Smooth muscle cell (in vitro differentiated cells): ENCODE measurements around the gene B4GALT2. TPM values are rescaled to one million over a fixed set of nuclear protein-coding genes. Genes with fewer than 3 reads are reported as not detected.

Source experiments
- DNase-seq: peaks from one replicate; lab custom pipeline; 2025; ENCODE audit not compliant: unreplicated experiment; lab: John Stamatoyannopoulos, UW
- H2AFZ ChIP-seq: fragments of 200-600 bp; sonication (generic); 2 replicates; pipeline ENCODE4 v1.6.0; 2016; ENCODE audit warnings: antibody characterized with exemption, low read depth, mild to moderate bottlenecking
- H3F3A ChIP-seq: fragments of 200-600 bp; sonication (generic); 2 replicates; pipeline ENCODE4 v1.6.0; 2017; ENCODE audit warnings: antibody characterized with exemption, low read depth
- H3K27ac ChIP-seq: fragments of 200-600 bp; sonication (generic); 2 replicates; pipeline ENCODE4 v1.5.1; 2016; ENCODE audit warnings: low read depth, mild to moderate bottlenecking
- H3K27me3 ChIP-seq: fragments of 200-600 bp; sonication (generic); 2 replicates; pipeline ENCODE4 v1.6.1; 2016; ENCODE audit warnings: low read depth, mild to moderate bottlenecking
- H3K36me3 ChIP-seq: fragments of 200-600 bp; sonication (generic); 2 replicates; pipeline ENCODE4 v1.5.1; 2016; ENCODE audit warnings: low read depth
- H3K4me1 ChIP-seq: fragments of 200-600 bp; sonication (generic); 2 replicates; pipeline ENCODE4 v1.5.1; 2016; ENCODE audit warnings: low read depth
- H3K4me2 ChIP-seq: fragments of 200-600 bp; sonication (generic); 2 replicates; pipeline ENCODE4 v1.6.0; 2016; ENCODE audit warnings: mild to moderate bottlenecking
- H3K4me3 ChIP-seq: fragments of 200-600 bp; sonication (generic); 2 replicates; pipeline ENCODE4 v1.5.1; 2016; ENCODE audit warnings: mild to moderate bottlenecking
- H3K79me2 ChIP-seq: fragments of 200-600 bp; sonication (generic); 2 replicates; pipeline ENCODE4 v1.6.0; 2016; ENCODE audit warnings: low read depth, mild to moderate bottlenecking
- H3K9ac ChIP-seq: fragments of 200-600 bp; sonication (generic); 2 replicates; pipeline ENCODE4 v1.6.0; 2016; ENCODE audit warnings: low read depth
- H3K9me3 ChIP-seq: fragments of 200-600 bp; sonication (generic); replicated peaks from 2 replicates; pipeline ENCODE4 v1.5.1; 2016; ENCODE audit warnings: low read depth
- H4K20me1 ChIP-seq: fragments of 200-600 bp; sonication (generic); 2 replicates; pipeline ENCODE4 v1.6.0; 2016; ENCODE audit warnings: low read depth
- WGBS: methylation state at CpG from one replicate; pipeline ENCODE4 v1.1.7; 2016; ENCODE audit warnings: low lambda C conversion rate; 5-methylcytosine and 5-hydroxymethylcytosine counted together
- polyA plus RNA-seq: library from polyadenylated mRNA; unstranded; fragments of >200 nt; fragmentation: Nextera tagmentation; extraction: Ambion mirVana; gene quantifications from 2 replicates; pipeline ENCODE4 v1.2.1, GENCODE V29; 2016
- total RNA-seq: library from RNA; depleted of rRNA; stranded (reverse); fragments of >200 nt; gene quantifications from 2 replicates; pipeline ENCODE4 v1.2.3, GENCODE V29; 2014
- TF ChIP-seq, protein P1 (sequence below): fragments of 200-600 bp; sonication (generic); IDR thresholded peaks from 2 replicates; pipeline ENCODE4 v1.5.1; 2017; ENCODE audit warnings: borderline replicate concordance, mild to moderate bottlenecking, antibody characterized with exemption; ENCODE audit not compliant: insufficient read depth, poor library complexity, severe bottlenecking

B4GALT2 gene
- total and polyA plus RNA-seq, 2 experiments from 2014 or later = 52.4 to 135 TPM

DNA sequence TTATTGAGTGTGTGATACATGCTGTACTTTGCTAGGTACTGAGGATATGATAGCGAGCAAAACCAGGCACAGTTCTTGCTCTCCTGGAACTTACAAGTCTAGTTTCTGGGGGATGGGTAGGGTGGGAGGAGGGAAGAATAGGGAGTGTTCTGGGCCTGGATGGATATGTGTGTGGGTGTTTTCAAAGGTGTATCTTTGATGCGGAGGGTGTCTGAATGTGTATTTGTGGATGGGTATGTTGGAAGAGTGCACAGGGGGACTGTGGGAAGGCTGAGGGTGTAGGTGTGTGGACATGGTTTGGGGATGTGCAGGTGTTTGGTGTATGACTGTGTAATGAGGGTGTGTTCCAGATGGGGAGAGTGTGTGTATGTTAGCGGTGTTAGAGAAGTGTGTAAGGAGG lies 13.7 kb upstream of the B4GALT2 start:
- peaks cover 3% of the 10 kb centered on the region for H3F3A ChIP-seq
- H2AFZ ChIP-seq = no peak overlapping the region
- H3K27me3 ChIP-seq = no peaks in the 10 kb centered on the region
- no peak overlapping the region for H3K27ac ChIP-seq
- 100% methylated on average over 3 of the region's 3 CpGs for WGBS
- DNase-seq = no peak
- no peaks in the 10 kb centered on the region for H3K36me3 ChIP-seq
- no peak overlapping the region for H3K4me2 ChIP-seq
- peaks cover 1% of the 10 kb centered on the region for H3K79me2 ChIP-seq
- no peak overlapping the region for H3K9ac ChIP-seq
- H3K4me3 ChIP-seq = no peak overlapping the region
- H3K9me3 ChIP-seq = no peaks in the 10 kb centered on the region
- H3K4me1 ChIP-seq = no peaks in the 10 kb centered on the region
- no peaks in the 10 kb centered on the region for H4K20me1 ChIP-seq
- TF ChIP-seq, protein P1, sequence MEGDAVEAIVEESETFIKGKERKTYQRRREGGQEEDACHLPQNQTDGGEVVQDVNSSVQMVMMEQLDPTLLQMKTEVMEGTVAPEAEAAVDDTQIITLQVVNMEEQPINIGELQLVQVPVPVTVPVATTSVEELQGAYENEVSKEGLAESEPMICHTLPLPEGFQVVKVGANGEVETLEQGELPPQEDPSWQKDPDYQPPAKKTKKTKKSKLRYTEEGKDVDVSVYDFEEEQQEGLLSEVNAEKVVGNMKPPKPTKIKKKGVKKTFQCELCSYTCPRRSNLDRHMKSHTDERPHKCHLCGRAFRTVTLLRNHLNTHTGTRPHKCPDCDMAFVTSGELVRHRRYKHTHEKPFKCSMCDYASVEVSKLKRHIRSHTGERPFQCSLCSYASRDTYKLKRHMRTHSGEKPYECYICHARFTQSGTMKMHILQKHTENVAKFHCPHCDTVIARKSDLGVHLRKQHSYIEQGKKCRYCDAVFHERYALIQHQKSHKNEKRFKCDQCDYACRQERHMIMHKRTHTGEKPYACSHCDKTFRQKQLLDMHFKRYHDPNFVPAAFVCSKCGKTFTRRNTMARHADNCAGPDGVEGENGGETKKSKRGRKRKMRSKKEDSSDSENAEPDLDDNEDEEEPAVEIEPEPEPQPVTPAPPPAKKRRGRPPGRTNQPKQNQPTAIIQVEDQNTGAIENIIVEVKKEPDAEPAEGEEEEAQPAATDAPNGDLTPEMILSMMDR = no peak

DNA sequence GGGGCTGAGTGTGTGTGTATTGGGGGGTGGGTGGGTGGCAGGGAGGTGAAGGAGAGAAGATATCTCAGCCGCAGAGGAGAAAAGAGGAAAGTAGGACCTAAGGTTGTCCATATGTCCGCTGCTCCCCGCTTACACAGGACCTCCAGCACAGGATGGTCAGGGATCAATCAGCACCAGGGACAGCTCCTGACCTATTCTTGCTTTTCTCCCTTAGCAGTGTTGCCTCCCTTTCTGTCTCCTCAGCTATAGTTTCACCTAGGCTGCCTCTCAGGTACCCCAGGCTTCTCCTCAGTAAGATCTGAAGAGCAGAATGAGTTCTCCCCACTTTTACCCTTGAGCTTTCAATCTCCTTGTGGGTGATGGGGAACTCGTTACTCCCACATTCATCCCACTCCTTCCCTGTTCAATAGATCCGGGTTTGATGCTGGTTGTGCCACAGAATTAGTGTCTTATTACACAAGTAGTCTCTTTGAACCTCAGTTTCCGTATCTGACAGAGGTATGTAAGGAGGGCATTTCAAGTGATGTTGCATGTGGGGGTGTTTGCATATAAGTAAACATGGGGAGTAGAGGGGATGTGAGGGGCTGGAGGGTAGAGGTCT lies 10.6 kb upstream of the B4GALT2 start:
- Histone ChIP-seq H3K9me3 (no peaks in the 10 kb centered on the region), H3K4me2 (no peak overlapping the region), H4K20me1 (no peaks in the 10 kb centered on the region), H3K27me3 (no peaks in the 10 kb centered on the region), H3K4me3 (no peak overlapping the region), H3K79me2 (peaks cover 9% of the 10 kb centered on the region), H2AFZ (no peak overlapping the region), H3K36me3 (no peaks in the 10 kb centered on the region), H3K4me1 (peaks cover 6% of the 10 kb centered on the region), H3K9ac (no peak overlapping the region), H3F3A (peaks cover 3% of the 10 kb centered on the region), H3K27ac (no peak overlapping the region)
- TF ChIP-seq, protein P1 = no peak
- DNase-seq = no peak
- 86% methylated on average over 6 of the region's 6 CpGs for WGBS

DNA sequence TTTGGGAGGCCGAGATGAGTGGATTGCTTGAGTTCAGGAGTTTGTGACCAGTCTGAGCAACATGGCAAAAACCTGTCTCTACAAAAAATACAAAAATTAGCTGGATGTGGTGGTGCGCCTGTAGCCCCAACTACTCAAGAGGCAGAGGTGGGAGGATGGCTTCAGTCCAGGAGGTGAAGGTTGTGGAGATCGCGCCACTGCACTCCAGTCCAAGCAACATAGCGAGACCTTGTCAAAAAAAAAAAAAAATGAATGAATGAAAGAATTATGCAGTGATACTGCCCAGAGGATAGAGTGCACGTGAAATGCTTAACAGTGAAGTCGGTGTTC lies 9.6 kb upstream of the B4GALT2 start:
- no peak overlapping the region for H3K9ac ChIP-seq
- TF ChIP-seq, protein P1 = no peak
- peaks cover 12% of the 10 kb centered on the region for H3K4me1 ChIP-seq
- peaks cover 9% of the 10 kb centered on the region for H3K79me2 ChIP-seq
- no peak overlapping the region for H2AFZ ChIP-seq
- H3F3A ChIP-seq = peaks cover 5% of the 10 kb centered on the region
- H3K4me3 ChIP-seq = peak overlapping the region; percentile 21
- no peaks in the 10 kb centered on the region for H3K27me3 ChIP-seq
- no peak overlapping the region for H3K27ac ChIP-seq
- H3K4me2 ChIP-seq = peak overlapping the region; percentile 78
- H3K9me3 ChIP-seq = no peaks in the 10 kb centered on the region
- no peaks in the 10 kb centered on the region for H3K36me3 ChIP-seq
- DNase-seq = no peak
- H4K20me1 ChIP-seq = no peaks in the 10 kb centered on the region
- 55% methylated on average over 7 of the region's 7 CpGs for WGBS
